ENCODE measurements around the gene FOXA3.

The FOXA3 gene

DNA sequence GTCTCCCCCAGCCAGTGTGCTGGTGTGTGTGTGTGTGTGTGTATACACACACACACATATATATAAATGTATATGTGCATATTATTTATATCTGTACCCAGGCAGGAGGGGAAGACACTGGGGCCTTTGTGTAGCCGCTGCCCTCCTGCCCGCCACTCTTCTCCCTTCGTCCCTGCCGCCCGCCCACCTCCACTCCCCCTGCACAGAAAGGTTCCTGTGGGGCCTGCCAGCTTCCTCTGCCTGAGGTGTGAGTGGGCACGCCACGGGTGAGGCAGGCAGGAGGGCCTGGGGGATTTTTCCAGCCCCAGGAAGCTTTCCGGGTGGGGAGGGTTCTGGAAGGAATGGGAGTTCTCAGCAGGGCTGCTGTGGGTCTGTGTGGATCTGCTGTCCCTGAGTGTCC is 14.9 kb downstream of the FOXA3 start:
- no peak overlapping the region for H3K4me3 ChIP-seq (replicated peaks; ENCODE audit: low read depth, low read length)
- no peak for DNase-seq (ENCODE audit: extremely low read depth, low read depth)
- TF ChIP-seq, protein P1, sequence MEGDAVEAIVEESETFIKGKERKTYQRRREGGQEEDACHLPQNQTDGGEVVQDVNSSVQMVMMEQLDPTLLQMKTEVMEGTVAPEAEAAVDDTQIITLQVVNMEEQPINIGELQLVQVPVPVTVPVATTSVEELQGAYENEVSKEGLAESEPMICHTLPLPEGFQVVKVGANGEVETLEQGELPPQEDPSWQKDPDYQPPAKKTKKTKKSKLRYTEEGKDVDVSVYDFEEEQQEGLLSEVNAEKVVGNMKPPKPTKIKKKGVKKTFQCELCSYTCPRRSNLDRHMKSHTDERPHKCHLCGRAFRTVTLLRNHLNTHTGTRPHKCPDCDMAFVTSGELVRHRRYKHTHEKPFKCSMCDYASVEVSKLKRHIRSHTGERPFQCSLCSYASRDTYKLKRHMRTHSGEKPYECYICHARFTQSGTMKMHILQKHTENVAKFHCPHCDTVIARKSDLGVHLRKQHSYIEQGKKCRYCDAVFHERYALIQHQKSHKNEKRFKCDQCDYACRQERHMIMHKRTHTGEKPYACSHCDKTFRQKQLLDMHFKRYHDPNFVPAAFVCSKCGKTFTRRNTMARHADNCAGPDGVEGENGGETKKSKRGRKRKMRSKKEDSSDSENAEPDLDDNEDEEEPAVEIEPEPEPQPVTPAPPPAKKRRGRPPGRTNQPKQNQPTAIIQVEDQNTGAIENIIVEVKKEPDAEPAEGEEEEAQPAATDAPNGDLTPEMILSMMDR (IDR thresholded peaks at IDR 0.05; ENCODE audit: low read depth, low read length, missing control alignments) = no peak

DNA sequence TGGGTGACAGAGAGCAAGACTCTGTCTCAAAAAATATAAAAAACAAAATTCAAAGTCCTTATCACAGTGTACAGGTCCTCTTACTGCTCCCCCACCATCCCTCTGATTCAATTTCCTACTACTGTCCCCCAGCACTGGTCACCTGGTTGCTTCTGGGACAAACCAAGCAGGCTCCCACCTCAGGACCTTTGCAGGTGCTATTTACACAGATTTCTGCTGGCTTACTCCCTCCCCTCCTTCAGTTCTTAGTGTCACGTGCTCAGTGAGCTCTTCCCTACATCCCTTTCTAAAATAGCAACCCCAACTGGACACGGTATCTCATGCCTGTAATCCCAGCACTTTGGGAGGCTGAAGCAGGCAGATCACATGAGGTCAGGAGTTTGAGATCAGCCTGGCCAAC is 15.8 kb downstream of the FOXA3 start:
- DNase-seq (ENCODE audit: extremely low read depth, low read depth) = no peak
- TF ChIP-seq, protein P1 (IDR thresholded peaks at IDR 0.05; ENCODE audit: low read depth, low read length, missing control alignments) = no peak
- no peak overlapping the region for H3K4me3 ChIP-seq (replicated peaks; ENCODE audit: low read depth, low read length)

DNA sequence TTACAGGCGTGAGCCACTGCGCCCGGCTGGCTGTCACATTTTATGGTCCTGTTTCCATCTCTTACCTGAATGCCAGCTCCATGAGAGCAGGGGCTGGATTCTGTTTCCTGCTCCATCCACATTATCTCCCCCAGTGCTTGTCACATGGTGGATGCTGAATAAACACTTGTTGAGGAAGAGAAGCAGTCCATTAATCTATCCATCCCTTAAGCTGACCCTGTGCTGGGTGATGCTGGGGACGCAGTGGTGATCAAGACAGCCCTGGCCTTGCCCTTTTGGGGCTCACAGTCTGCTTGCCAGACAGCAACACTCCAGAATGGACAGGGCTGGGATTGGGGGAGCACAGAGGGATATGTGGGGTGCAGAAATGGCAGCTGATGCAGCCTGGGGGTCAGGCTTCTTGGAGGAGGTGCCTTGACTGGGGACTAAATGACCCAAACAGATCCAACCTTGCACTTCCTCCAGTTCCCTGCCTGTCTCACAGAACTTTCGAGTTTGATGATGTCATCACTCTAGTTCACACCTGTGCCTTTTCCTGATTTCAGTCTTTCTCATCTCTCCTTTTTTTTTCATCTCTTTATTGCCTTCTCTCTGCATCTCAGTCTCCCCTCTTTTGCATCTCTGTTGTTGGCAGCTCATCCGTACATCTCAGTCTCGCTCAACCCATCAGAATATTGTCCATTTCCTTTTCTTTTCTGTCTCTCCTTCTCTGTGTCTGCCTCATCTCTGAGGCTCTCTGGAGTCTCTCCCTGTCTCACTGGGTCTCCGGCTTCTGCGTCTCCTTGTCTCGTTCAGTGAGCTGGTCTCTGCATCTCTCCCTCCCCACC is 17.2 kb downstream of the FOXA3 start:
- H3K4me3 ChIP-seq (replicated peaks; ENCODE audit: low read depth, low read length) = no peak overlapping the region
- DNase-seq (ENCODE audit: extremely low read depth, low read depth) = no peak
- TF ChIP-seq, protein P1 (IDR thresholded peaks at IDR 0.05; ENCODE audit: low read depth, low read length, missing control alignments) = no peak

DNA sequence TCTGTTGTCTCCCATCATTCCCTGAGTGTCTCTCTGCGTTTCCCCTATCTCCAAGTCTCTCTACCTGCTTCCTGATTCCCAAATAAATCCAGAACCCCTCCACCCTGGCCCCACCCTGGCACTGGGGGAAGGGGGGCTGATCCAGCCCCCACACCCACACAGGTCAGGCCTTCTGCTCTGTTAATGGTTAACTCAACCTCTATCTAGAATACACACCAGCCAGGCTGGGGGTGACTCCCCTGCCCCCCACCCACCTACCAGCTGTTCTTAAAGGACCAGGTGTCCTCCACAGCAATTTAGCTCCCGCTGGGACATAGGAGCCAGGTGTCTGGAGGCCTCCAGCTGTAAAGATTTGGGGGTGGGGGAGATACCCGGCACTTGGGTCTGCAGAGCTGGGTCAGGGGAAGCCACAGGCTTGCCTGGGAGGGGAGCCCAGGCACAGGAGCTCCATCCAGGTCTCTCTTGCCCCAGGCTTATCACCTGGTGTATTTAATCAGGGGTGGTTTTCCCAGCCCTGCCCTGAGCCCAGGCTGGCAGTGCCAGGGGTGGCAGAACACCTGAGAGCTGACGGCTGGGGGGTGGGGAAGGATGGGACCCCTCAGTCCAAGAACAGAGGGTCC is 17.9 kb downstream of the FOXA3 start:
- DNase-seq (ENCODE audit: extremely low read depth, low read depth) = no peak
- TF ChIP-seq, protein P1 (IDR thresholded peaks at IDR 0.05; ENCODE audit: low read depth, low read length, missing control alignments) = no peak
- no peak overlapping the region for H3K4me3 ChIP-seq (replicated peaks; ENCODE audit: low read depth, low read length)

DNA sequence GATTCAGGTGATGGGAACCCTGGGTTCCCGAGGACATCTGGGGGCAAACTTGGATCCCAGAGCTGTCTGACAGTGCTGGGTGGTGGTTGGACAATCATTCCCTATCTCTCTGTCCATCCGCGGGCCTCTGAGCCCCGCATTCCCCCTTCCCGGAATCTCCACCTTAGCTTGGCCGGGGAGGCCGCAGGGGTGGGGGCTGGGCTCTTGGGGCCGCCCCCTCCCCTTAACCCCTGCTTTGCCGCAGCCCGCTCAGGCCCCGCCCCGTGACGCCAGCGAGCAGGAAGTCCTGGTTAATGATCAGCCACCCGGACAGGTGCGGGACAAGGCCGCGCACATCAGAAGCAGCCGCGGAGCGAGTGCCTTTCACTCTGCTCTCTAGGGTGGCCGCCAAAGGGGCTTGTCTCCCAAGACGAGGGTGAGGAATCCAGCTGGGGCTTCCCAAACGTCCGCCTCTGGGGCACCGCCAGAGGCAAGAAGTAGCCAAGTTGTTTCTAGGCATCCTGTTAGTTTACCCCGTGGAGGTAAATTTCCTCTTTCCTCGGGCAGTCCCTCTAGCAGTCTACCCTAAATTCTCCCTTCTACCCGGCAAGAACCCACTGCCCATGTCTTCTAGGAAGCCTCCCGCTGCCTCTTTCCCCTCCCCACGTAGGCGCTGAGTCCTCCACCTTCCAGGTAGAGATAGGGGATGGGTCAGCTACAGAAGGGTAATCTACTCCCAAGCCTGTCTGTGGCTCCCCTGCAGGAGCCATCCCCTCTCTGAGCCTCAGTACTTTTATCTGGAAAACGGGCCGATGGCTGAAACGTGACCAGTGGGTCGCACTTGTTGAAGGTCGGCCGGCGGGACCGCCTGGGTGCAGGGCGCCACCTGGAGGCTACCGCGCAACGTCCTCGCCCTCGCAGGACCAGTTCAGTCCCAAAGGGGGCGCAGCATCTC is 18.8 kb downstream of the FOXA3 start:
- TF ChIP-seq, protein P1 (IDR thresholded peaks at IDR 0.05; ENCODE audit: low read depth, low read length, missing control alignments) = peak; percentile 99
- peak; percentile 69 for DNase-seq (ENCODE audit: extremely low read depth, low read depth)
- no peak overlapping the region; the same call in 1 of the 2 replicates for H3K4me3 ChIP-seq (replicated peaks; ENCODE audit: low read depth, low read length)

DNA sequence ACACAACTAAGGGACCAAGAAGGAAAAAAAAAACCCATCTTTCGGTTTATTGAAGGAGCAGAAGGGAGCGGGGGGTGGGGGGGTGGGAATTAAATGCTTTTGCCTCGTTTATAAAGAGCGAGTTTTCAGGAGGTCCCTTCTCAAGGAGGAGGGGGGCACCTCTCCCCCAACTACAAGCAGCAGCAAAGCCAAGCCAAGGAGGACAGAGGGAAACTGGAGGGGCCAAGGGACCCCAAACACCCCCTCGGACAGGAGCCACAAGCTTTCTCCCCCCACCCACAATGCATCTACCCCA is 19.4 kb downstream of the FOXA3 start:
- DNase-seq (ENCODE audit: extremely low read depth, low read depth) = no peak
- 0 out of 2 replicates have a peak overlapping the region, but pooled peaks have one; percentile 12 for H3K4me3 ChIP-seq (replicated peaks; ENCODE audit: low read depth, low read length)
- TF ChIP-seq, protein P1 (IDR thresholded peaks at IDR 0.05; ENCODE audit: low read depth, low read length, missing control alignments) = no peak

Data from HFF-Myc (cell line).